GM12878 (cell line): ENCODE results near the gene BANP. TPM values are rescaled to one million over a fixed set of nuclear protein-coding genes. Genes with fewer than 3 reads are reported as not detected.
"Not testable (repeated sequence)": the region's sequence is repeated elsewhere in the genome, so short reads cannot be mapped to it uniquely, and the experiment has no call there.

Experiments used
- ATAC-seq: fragments of 200-7000 bp; cut with Tn5 transposase; 3 replicates; pipeline ENCODE4 v1.9.1; 2020; ENCODE audit warnings: mild to moderate bottlenecking, moderate library complexity
- BruUV-seq: library from RNA; stranded (reverse); fragments of 400-500 nt; replicated peaks from 2 replicates; lab custom pipeline; 2021; lab: Mats Ljungman, UMichigan
- CTCF ChIA-PET: fragments of 300-600 bp; sonication (Branson Sonifier 250); formaldehyde crosslinking; extraction: SDS; loops from one replicate; lab custom pipeline; 2021; ENCODE audit warnings: inconsistent platforms; lab: Yijun Ruan, JAX
- POLR2A ChIA-PET: fragments of 350-600 bp; formaldehyde crosslinking; extraction: SDS; loops from one replicate; lab custom pipeline; 2021; ENCODE audit warnings: inconsistent platforms; lab: Charles Lee
- RAD21 ChIA-PET: fragments of 300-600 bp; sonication (Branson Sonifier 250); formaldehyde crosslinking; loops from one replicate; lab custom pipeline; 2023; ENCODE audit warnings: antibody characterized with exemption; ENCODE audit not compliant: unreplicated experiment; lab: Charles Lee
- SMC1A ChIA-PET: fragments of 300-600 bp; sonication (Branson Sonifier 250); formaldehyde crosslinking; loops from one replicate; lab custom pipeline; 2023; ENCODE audit not compliant: unreplicated experiment, uncharacterized antibody; lab: Charles Lee
- DNase-seq: peaks from one replicate; pipeline ENCODE4 v3.0.0-alpha.2; 2011; ENCODE audit warnings: low read depth, low spot score
- FAIRE-seq: peaks from 3 replicates; lab custom pipeline; 2011; peaks lifted over from hg19 to GRCh38; lab: Jason Lieb, UNC
- H2AFZ ChIP-seq: 2 replicates; pipeline ENCODE4 v1.6.0; 2011; ENCODE audit warnings: low read depth, low read length, control low read depth; ENCODE audit not compliant: control insufficient read depth
- H3K27ac ChIP-seq: 2 replicates; pipeline ENCODE4 v1.5.1; 2011; ENCODE audit warnings: control low read depth; ENCODE audit not compliant: control insufficient read depth, insufficient read depth
- H3K27me3 ChIP-seq, 2 experiments: replicated peaks in 1 of 2; 2 replicates each; pipeline versions ENCODE4 v1.6.0 to v1.6.1; 2011; ENCODE audit warnings: low read length in 1 of 2; ENCODE audit not compliant: control insufficient read depth in 2 of 2, insufficient read depth in 2 of 2
- H3K36me3 ChIP-seq, 2 experiments: 2 replicates each; pipeline ENCODE4 v1.5.1; 2011; ENCODE audit warnings: low read length in 1 of 2; ENCODE audit not compliant: control insufficient read depth in 2 of 2, insufficient read depth in 2 of 2
- H3K4me1 ChIP-seq: 2 replicates; pipeline ENCODE4 v1.6.1; 2011; ENCODE audit warnings: mild to moderate bottlenecking, low read length, moderate library complexity, mixed read lengths; ENCODE audit not compliant: control insufficient read depth, insufficient read depth
- H3K4me2 ChIP-seq: 2 replicates; pipeline ENCODE4 v1.6.0; 2011; ENCODE audit warnings: control low read depth; ENCODE audit not compliant: control insufficient read depth, insufficient read depth
- H3K4me3 ChIP-seq: fragments of 200-600 bp; sonication (generic); 2 replicates; pipeline ENCODE4 v1.5.1; 2016
- H3K79me2 ChIP-seq: 2 replicates; pipeline ENCODE4 v1.6.0; 2011; ENCODE audit warnings: low read length; ENCODE audit not compliant: control insufficient read depth, insufficient read depth
- H3K9ac ChIP-seq: 2 replicates; pipeline ENCODE4 v1.8.0; 2011; ENCODE audit warnings: low read length, control low read depth, mixed read lengths; ENCODE audit not compliant: control insufficient read depth, insufficient read depth
- H3K9me3 ChIP-seq: replicated peaks from 3 replicates; pipeline ENCODE4 v1.5.1; 2011; ENCODE audit warnings: mild to moderate bottlenecking, low read length; ENCODE audit not compliant: control insufficient read depth, insufficient read depth
- H4K20me1 ChIP-seq: 2 replicates; pipeline ENCODE4 v1.6.0; 2011; ENCODE audit not compliant: control insufficient read depth, insufficient read depth
- EED ChIP-seq: sonication (generic); IDR thresholded peaks from 2 replicates; pipeline ENCODE4 v1.6.1; 2016; ENCODE audit warnings: antibody characterized with exemption, low read depth
- EZH2 ChIP-seq: IDR thresholded peaks from 2 replicates; pipeline ENCODE4 v1.6.1; 2012; ENCODE audit warnings: low read depth, mild to moderate bottlenecking, control low read depth, inconsistent platforms, low read length, borderline replicate concordance; ENCODE audit not compliant: control insufficient read depth
- GABPA ChIP-seq: IDR thresholded peaks from 2 replicates; pipeline ENCODE4 v1.6.1; 2014; ENCODE audit warnings: antibody characterized with exemption, low read depth, mild to moderate bottlenecking, inconsistent platforms
- KAT2A ChIP-seq: conservative IDR thresholded peaks from 2 replicates; pipeline ENCODE4 v1.6.1; 2011; ENCODE audit warnings: low read depth, low read length; ENCODE audit not compliant: control insufficient read depth
- MEF2B ChIP-seq: fragments of 450-650 bp; IDR thresholded peaks from 2 replicates; pipeline ENCODE4 v1.6.1; 2018; ENCODE audit warnings: mild to moderate bottlenecking, moderate library complexity; ENCODE audit not compliant: partially characterized antibody, poor library complexity, severe bottlenecking
- NRF1 ChIP-seq: conservative IDR thresholded peaks from 2 replicates; pipeline ENCODE4 v1.6.1; 2011; ENCODE audit warnings: mild to moderate bottlenecking, low read depth, low read length, improper control_type of control experiment
- RBBP5 ChIP-seq: fragments of 200-600 bp; sonication (generic); conservative IDR thresholded peaks from 2 replicates; pipeline ENCODE4 v1.6.1; 2016
- RFX5 ChIP-seq: IDR thresholded peaks from 2 replicates; pipeline ENCODE4 v1.6.1; 2011; ENCODE audit warnings: low read depth, low read length, improper control_type of control experiment
- SMARCA5 ChIP-seq: fragments of 450-650 bp; IDR thresholded peaks from 2 replicates; pipeline ENCODE4 v1.6.1; 2017; ENCODE audit warnings: mild to moderate bottlenecking
- WGBS: methylation state at CpG from one replicate; pipeline ENCODE4 v1.1.6; 2016; ENCODE audit warnings: low lambda C conversion rate; ENCODE audit not compliant: insufficient replicate concordance, insufficient coverage; ENCODE audit errors: missing lambda C conversion rate; 5-methylcytosine and 5-hydroxymethylcytosine counted together
- in situ Hi-C: fragments of 300-500 bp; cut with MboI; formaldehyde crosslinking; loops from 9 replicates; pipeline ENCODE4 v1.14.3; 2018; ENCODE audit warnings: mixed read lengths
- intact Hi-C: fragments of 100-400 bp; cut with micrococcal nuclease; formaldehyde crosslinking; loops from one replicate; pipeline ENCODE4 v1.14.2; 2022; ENCODE audit not compliant: unreplicated experiment
- polyA plus RNA-seq, 11 experiments: library from polyadenylated mRNA; depleted of rRNA in 4 of 11; unstranded in 6 of 11; stranded (reverse) in 5 of 11; fragments of >200 nt; fragmentation: Nextera tagmentation in 4 of 11; fragmentation: Illumina TruSeq in 1 of 11; extraction: Ambion mirVana in 4 of 11; extraction: Trizol in 1 of 11; gene quantifications; 1 replicate in 1 of 11; 2 replicates in 10 of 11; pipeline versions ENCODE4 v1.2.1 to v1.2.3, GENCODE V29; 2011 to 2016; ENCODE audit warnings: inconsistent platforms in 2 of 11, missing spikeins in 2 of 11, low read depth in 1 of 11
- total RNA-seq, 4 experiments: library from RNA; depleted of rRNA in 3 of 4; stranded (reverse); fragments of >200 nt in 3 of 4; fragmentation: Illumina TruSeq in 1 of 4; extraction: Trizol in 1 of 4; gene quantifications; 2 replicates each; pipeline versions ENCODE4 v1.2.1 to v1.2.3, GENCODE V29; 2013 to 2021
- TF ChIP-seq, protein P1 (sequence below): fragments of 450-650 bp; IDR thresholded peaks from 2 replicates; pipeline ENCODE4 v1.6.1; 2017; ENCODE audit warnings: mild to moderate bottlenecking, moderate library complexity
- TF ChIP-seq, protein P2 (sequence below): IDR thresholded peaks from 2 replicates; pipeline ENCODE4 v1.6.1; 2011; ENCODE audit warnings: borderline replicate concordance, low read depth, mild to moderate bottlenecking, moderate library complexity, low read length; ENCODE audit not compliant: insufficient read depth, poor library complexity, severe bottlenecking
- TF ChIP-seq, protein P3 (sequence below): fragments of 450-650 bp; IDR thresholded peaks from 2 replicates; pipeline ENCODE4 v1.6.1; 2017; ENCODE audit warnings: borderline replicate concordance

BANP gene
- total and polyA plus RNA-seq, 10 of the 15 experiments (the other 5 are each of a cell fraction or from before 2014, with no cell fraction given), result 3.9 to 21.9 (median 12.2) TPM

DNA sequence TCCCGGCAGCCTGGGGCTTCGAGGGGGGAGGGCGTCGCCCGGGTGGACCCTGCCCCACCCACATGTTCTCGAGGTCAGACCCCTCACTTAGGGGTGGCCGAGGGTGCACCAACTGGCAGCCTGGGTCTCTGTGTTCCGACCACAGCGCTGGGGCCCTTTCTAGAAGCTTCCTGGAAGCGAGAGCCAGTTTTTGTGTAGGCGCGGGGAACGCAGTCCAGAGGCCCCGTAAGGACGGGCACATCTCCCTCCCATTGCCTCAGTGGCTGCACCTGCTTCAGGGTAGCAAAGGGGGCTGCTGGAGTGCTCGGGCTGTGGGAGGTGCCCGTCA, 148.3 kb downstream of the BANP start (continued):
- TF ChIP-seq MEF2B (no peak), GABPA (no peak), NRF1 (no peak), EZH2 (no peak), RBBP5 (no peak), SMARCA5 (no peak), RFX5 (no peak), EED (no peak), KAT2A (no peak)
- TF ChIP-seq, protein P1, sequence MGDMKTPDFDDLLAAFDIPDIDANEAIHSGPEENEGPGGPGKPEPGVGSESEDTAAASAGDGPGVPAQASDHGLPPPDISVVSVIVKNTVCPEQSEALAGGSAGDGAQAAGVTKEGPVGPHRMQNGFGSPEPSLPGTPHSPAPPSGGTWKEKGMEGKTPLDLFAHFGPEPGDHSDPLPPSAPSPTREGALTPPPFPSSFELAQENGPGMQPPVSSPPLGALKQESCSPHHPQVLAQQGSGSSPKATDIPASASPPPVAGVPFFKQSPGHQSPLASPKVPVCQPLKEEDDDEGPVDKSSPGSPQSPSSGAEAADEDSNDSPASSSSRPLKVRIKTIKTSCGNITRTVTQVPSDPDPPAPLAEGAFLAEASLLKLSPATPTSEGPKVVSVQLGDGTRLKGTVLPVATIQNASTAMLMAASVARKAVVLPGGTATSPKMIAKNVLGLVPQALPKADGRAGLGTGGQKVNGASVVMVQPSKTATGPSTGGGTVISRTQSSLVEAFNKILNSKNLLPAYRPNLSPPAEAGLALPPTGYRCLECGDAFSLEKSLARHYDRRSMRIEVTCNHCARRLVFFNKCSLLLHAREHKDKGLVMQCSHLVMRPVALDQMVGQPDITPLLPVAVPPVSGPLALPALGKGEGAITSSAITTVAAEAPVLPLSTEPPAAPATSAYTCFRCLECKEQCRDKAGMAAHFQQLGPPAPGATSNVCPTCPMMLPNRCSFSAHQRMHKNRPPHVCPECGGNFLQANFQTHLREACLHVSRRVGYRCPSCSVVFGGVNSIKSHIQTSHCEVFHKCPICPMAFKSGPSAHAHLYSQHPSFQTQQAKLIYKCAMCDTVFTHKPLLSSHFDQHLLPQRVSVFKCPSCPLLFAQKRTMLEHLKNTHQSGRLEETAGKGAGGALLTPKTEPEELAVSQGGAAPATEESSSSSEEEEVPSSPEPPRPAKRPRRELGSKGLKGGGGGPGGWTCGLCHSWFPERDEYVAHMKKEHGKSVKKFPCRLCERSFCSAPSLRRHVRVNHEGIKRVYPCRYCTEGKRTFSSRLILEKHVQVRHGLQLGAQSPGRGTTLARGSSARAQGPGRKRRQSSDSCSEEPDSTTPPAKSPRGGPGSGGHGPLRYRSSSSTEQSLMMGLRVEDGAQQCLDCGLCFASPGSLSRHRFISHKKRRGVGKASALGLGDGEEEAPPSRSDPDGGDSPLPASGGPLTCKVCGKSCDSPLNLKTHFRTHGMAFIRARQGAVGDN, result no peak
- TF ChIP-seq, protein P2, sequence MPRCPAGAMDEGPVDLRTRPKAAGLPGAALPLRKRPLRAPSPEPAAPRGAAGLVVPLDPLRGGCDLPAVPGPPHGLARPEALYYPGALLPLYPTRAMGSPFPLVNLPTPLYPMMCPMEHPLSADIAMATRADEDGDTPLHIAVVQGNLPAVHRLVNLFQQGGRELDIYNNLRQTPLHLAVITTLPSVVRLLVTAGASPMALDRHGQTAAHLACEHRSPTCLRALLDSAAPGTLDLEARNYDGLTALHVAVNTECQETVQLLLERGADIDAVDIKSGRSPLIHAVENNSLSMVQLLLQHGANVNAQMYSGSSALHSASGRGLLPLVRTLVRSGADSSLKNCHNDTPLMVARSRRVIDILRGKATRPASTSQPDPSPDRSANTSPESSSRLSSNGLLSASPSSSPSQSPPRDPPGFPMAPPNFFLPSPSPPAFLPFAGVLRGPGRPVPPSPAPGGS, result no peak
- TF ChIP-seq, protein P3, sequence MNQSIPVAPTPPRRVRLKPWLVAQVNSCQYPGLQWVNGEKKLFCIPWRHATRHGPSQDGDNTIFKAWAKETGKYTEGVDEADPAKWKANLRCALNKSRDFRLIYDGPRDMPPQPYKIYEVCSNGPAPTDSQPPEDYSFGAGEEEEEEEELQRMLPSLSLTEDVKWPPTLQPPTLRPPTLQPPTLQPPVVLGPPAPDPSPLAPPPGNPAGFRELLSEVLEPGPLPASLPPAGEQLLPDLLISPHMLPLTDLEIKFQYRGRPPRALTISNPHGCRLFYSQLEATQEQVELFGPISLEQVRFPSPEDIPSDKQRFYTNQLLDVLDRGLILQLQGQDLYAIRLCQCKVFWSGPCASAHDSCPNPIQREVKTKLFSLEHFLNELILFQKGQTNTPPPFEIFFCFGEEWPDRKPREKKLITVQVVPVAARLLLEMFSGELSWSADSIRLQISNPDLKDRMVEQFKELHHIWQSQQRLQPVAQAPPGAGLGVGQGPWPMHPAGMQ, result no peak

DNA sequence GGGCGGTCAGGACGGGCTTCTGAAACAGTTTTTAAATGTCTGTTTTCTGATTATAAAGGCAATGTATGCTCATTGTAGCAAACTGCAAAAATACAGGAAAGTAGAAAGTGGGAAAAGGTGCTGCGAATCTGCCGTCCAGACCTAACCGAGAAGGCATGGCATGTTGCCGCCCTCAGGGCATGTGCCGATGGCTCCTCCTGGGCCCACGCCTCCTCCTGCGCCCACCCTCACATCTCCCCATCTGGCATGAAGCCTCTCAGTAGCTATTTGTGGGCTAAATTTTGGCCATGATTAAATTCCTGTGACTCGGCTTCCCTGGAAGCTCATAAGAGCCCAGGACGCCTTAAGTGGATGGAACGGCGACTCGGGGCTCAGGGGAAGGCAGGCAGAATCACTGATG, 148.7 kb downstream of the BANP start:
- H3K9ac ChIP-seq, intact Hi-C loops, DNase-seq, H4K20me1 ChIP-seq, H3K4me2 ChIP-seq, in situ Hi-C loops, POLR2A ChIA-PET, H2AFZ ChIP-seq, CTCF ChIA-PET, RAD21 ChIA-PET, H3K27ac ChIP-seq, H3K4me3 ChIP-seq, H3K79me2 ChIP-seq, H3K9me3 ChIP-seq, SMC1A ChIA-PET, FAIRE-seq, ATAC-seq, BruUV-seq, H3K4me1 ChIP-seq, H3K36me3 ChIP-seq, H3K27me3 ChIP-seq: not testable (repeated sequence)
- WGBS, result 71% methylated on average over 14 of the region's 14 CpGs
